Skeletal muscle satellite cell (primary cell): ENCODE results near the gene MAF.

Experiments used
- H3K27me3 ChIP-seq: 2 replicates; pipeline ENCODE4 v1.7.0; 2013; ENCODE audit warnings: low read length; ENCODE audit not compliant: control insufficient read depth, insufficient read depth
- H3K36me3 ChIP-seq: 2 replicates; pipeline ENCODE4 v1.7.0; 2013; ENCODE audit warnings: mild to moderate bottlenecking, control low read depth, low read length; ENCODE audit not compliant: insufficient read depth
- H3K4me1 ChIP-seq: 2 replicates; pipeline ENCODE4 v1.7.0; 2013; ENCODE audit warnings: low read length; ENCODE audit not compliant: control insufficient read depth, insufficient read depth
- H3K4me2 ChIP-seq: 2 replicates; pipeline ENCODE4 v1.7.0; 2013; ENCODE audit warnings: mild to moderate bottlenecking, low read length
- H3K4me3 ChIP-seq: 2 replicates; pipeline ENCODE4 v1.7.0; 2013; ENCODE audit warnings: low read length
- H3K9ac ChIP-seq: 2 replicates; pipeline ENCODE4 v1.7.0; 2013; ENCODE audit warnings: mild to moderate bottlenecking, low read depth, low read length, moderate library complexity
- H3K9me3 ChIP-seq: replicated peaks from 2 replicates; pipeline ENCODE4 v1.7.0; 2013; ENCODE audit warnings: mild to moderate bottlenecking, control low read depth, low read length

Gene MAF

DNA sequence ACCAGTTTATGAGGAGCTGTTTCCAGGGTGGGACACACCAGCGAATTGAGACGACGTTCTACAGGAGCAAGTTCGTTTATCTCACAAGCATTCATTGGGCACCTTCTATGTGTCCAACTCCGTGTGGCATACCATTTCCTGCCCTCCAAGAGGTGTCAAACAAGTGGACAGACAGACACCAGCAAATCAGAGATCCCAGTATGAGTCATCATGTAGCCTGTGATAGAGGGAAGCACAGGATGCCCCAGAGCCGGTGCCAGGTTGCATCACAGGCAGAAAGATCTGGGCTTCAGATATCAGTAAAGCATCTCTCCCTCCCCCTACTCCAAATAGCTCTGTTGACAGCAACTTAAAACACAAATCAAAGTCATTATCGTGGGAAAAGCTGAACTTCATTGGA, 31.8 kb upstream of the MAF start:
- Histone ChIP-seq H3K4me3 (no peak overlapping the region), H3K9ac (no peak overlapping the region), H3K4me1 (peaks cover 9% of the 10 kb centered on the region), H3K9me3 (no peaks in the 10 kb centered on the region), H3K4me2 (no peak overlapping the region), H3K36me3 (no peaks in the 10 kb centered on the region), H3K27me3 (no peaks in the 10 kb centered on the region)

DNA sequence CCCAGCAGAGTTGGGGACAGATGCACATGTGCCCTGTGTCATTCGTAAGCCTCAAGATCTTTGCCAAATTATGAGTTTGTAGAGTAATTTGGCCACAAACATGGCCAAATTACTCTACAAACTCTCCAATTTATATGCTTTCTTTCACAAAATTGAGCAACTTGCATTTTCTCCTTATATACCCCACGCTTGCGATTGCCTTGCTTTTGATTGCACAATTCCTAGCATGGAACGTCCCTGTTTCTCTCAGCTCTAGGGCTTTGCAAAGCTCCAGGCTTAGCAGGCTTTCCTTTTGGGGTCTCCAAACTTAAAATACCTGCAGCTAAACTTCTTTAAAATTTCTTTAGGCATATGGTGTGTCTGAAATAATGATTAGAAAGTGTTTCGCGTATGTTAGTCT, 28.5 kb upstream of the MAF start:
- H3K9me3 ChIP-seq: no peaks in the 10 kb centered on the region
- peaks cover 14% of the 10 kb centered on the region for H3K27me3 ChIP-seq
- no peaks in the 10 kb centered on the region for H3K36me3 ChIP-seq
- peaks cover 9% of the 10 kb centered on the region for H3K4me1 ChIP-seq
- no peak overlapping the region for H3K4me3 ChIP-seq
- H3K9ac ChIP-seq: no peak overlapping the region
- H3K4me2 ChIP-seq: no peak overlapping the region

DNA sequence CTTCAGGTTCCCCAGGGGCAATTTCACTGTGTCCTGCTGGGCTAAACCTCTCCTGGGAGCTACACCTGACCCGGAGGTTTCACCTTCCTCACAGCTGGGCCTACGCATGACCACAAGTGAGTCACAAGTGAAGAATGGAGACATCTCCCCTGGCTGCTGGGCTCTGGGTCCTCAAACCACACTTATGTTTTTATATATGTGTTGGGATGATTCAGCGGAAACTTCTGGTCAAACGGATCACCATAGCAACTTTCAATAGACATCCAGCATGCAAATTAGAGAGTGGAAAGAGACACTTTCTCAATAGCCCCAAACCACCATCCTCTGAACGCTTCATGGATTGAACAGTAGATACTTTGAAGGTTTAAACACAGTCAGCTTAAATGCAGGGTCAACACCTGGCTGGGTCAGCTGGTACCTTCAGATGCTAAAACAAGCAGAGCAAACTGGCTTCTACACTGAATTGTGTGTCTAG, 28.0 kb upstream of the MAF start:
- H3K36me3 ChIP-seq: no peaks in the 10 kb centered on the region
- H3K9ac ChIP-seq: no peak overlapping the region
- peaks cover 17% of the 10 kb centered on the region for H3K27me3 ChIP-seq

DNA sequence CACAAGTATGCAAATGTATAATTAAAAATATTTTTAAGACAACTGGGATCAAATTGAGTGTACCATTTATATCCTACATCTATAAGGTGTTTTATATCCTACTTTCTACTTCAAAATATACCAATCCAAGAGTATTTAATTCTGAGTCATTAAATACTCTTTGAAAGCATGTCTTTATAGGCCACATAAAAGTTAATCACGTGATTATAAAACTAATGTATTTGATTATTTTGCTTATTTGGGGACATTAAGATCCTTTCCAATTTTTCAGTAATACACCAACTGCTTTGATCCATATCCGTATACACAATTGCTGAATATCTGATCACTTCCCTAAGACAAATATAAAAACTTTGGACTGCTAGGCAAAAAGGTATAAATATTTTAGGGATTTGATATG, 26.6 kb upstream of the MAF start:
- Histone ChIP-seq H3K9me3 (no peaks in the 10 kb centered on the region), H3K4me1 (peaks cover 9% of the 10 kb centered on the region), H3K4me3 (no peak overlapping the region), H3K9ac (no peak overlapping the region), H3K36me3 (no peaks in the 10 kb centered on the region), H3K27me3 (peaks cover 29% of the 10 kb centered on the region), H3K4me2 (no peak overlapping the region)

More for the DNA sequence above, 28.0 kb upstream of the MAF start:
- no peaks in the 10 kb centered on the region for H3K9me3 ChIP-seq
- peaks cover 9% of the 10 kb centered on the region for H3K4me1 ChIP-seq
- H3K4me2 ChIP-seq: no peak overlapping the region
- H3K4me3 ChIP-seq: no peak overlapping the region

DNA sequence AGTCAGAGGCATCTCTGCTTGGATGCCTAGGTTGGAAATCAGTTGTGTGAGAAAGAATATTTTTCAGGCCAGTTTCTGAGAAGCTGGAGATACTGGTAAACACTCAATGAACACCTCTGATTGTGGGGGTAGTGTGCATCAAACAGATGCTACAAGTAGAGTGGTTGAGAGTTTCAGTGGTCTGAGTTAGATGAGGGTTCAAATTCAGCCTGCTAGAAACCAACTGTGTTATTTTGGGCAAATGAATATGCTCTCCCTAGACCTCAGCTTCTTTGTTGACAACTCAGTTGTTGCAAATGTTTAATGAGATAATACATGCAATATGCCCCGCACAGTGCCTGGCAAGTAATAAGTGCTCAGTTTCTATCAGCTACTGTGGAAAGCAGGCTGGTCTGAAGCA, 25.2 kb upstream of the MAF start:
- no peak overlapping the region for H3K9ac ChIP-seq
- H3K4me2 ChIP-seq: no peak overlapping the region
- H3K9me3 ChIP-seq: no peaks in the 10 kb centered on the region

DNA sequence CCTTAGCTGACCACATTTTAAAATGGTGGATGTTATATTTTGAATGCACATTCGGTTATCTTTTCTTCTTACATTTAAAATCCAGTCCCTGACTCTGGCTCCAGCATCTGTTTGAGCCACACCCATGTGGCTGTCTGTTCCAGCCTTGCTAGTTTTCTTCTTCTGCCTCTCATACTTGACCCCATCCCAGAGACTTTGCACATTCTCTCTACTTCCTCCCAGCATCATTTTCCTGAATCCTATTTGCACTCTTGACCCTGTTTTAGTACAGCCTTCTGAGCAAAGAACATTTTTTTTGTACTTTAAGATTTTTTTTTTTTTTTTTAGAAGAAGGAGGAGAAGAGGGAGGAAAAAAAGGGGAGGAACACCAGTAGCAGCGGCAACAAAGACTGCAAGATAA, 23.3 kb upstream of the MAF start:
- Histone ChIP-seq H3K36me3 (no peaks in the 10 kb centered on the region), H3K4me3 (no peak overlapping the region), H3K4me2 (no peak overlapping the region), H3K9ac (no peak overlapping the region), H3K4me1 (peaks cover 8% of the 10 kb centered on the region), H3K9me3 (no peaks in the 10 kb centered on the region), H3K27me3 (peaks cover 33% of the 10 kb centered on the region)

More for the DNA sequence above, 25.2 kb upstream of the MAF start:
- no peaks in the 10 kb centered on the region for H3K36me3 ChIP-seq
- H3K4me3 ChIP-seq: no peak overlapping the region
- H3K27me3 ChIP-seq: peaks cover 33% of the 10 kb centered on the region
- peaks cover 9% of the 10 kb centered on the region for H3K4me1 ChIP-seq

DNA sequence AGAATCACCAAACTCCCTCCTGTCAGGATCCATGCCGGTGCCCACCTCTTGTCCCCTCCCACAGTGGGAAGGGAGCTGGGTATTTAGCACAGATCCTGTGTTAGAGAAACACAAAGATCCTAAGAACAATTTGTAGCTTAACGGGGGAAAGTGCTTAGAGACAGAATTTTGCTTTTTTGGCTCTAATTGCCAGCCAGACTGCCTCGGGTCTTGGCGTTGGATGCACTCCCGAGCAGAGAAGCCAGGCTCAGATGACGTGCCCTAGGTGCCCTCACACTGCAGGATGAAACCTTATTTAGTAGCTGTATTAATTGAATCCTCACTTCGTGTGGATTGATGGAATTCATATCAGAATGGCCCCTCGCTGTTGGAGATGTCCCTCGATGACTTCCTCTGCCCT, 22.5 kb upstream of the MAF start:
- H3K36me3 ChIP-seq: no peaks in the 10 kb centered on the region
- no peak overlapping the region for H3K4me2 ChIP-seq
- peaks cover under 1% of the 10 kb centered on the region for H3K4me1 ChIP-seq
- H3K9me3 ChIP-seq: no peaks in the 10 kb centered on the region
- H3K9ac ChIP-seq: no peak overlapping the region
- peaks cover 33% of the 10 kb centered on the region for H3K27me3 ChIP-seq
- no peak overlapping the region for H3K4me3 ChIP-seq

DNA sequence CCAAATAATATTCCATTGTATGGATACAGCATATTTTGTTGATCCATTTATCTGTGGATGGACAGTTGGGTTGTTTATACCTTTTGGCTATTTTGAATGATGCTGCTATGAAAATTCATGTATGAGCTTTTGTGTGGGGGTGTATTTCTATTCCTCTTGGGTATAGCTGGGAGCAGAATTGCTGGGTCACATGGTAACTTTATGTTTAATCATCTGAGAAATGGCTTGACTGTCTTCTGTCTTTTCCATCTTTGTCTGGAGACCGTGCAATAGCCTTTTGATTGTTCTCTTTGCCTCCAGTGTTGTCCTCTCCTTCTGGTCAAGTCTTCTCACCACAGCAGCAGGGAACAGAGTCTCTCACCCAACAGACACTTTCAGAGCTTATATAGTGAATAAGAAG, 20.5 kb upstream of the MAF start:
- Histone ChIP-seq H3K4me3 (no peak overlapping the region), H3K27me3 (peaks cover 28% of the 10 kb centered on the region), H3K4me1 (no peaks in the 10 kb centered on the region), H3K36me3 (no peaks in the 10 kb centered on the region), H3K9me3 (no peaks in the 10 kb centered on the region), H3K4me2 (no peak overlapping the region), H3K9ac (no peak overlapping the region)

DNA sequence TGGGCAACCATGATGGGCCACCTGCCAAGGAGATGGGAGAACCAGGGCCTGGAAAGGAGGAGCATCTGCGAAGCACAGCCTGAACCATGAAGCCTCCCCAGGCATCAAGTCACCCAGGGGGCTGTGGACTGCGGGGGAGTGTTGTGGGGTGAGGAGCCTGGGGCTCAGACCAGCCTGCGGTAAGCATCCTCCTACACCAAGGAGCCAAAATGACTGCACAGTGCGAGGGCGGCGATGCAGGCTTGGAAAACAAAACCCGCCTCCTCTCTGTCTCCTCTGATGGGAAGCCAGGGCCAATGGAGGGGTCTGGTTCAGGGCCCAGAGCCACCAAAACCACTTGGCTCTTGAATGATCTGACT, 18.1 kb upstream of the MAF start:
- Histone ChIP-seq H3K27me3 (peaks cover 18% of the 10 kb centered on the region), H3K9me3 (no peaks in the 10 kb centered on the region), H3K4me1 (no peaks in the 10 kb centered on the region), H3K36me3 (no peaks in the 10 kb centered on the region), H3K9ac (no peak overlapping the region), H3K4me3 (no peak overlapping the region), H3K4me2 (no peak overlapping the region)

DNA sequence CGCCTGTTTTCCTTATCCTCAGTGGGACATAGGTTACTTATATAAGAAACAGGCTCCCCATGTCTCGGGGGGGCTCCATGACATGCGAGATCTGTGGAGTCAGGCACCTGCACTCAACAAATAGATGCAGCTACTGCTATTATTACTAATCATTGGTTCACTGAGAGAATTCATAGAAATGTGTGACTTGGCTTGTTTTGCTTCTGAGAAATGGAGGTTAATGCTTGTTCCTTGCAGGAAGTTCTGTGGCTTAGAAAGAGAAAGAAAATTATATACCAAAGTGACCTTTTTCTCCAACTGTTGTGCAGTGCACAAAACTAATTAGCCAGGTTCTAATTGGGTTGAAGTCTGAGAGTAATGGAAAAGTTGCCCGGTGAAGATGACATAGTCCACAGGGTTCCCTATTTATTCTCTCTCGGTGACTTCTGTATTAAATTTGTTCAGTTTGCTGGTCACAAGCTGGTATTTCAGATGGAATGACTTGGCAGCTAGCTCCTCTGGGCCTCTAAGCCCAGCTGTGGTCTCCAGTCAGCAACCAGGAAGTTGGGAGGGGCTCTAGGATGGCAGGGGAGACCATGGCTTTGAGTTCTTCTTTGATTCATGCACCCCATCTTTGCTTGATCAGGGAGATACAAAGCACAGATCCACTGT, 17.6 kb upstream of the MAF start:
- Histone ChIP-seq H3K4me2 (no peak overlapping the region), H3K4me1 (peaks cover 1% of the 10 kb centered on the region), H3K4me3 (no peak overlapping the region), H3K36me3 (no peaks in the 10 kb centered on the region), H3K9me3 (no peaks in the 10 kb centered on the region), H3K9ac (no peak overlapping the region), H3K27me3 (peaks cover 14% of the 10 kb centered on the region)

DNA sequence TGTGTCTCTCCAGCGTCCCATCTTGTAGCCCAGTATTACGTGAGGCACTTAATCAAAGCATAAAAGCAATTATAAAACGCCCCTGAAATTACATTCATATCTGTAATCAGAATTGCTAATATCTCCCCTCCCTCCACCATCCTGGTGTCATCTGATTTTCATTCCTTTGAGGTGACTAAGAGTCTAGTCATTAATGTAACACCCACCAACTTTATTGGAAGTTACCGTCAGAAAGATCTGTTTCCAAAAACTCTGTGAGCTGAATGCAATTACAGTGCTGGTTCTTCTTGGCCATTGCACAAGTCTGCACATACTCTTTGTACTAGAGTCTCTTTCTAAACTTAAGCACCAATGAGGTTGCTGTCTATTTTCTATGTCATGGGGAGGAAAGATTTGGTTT, 12.5 kb upstream of the MAF start:
- no peaks in the 10 kb centered on the region for H3K36me3 ChIP-seq
- H3K9me3 ChIP-seq: no peaks in the 10 kb centered on the region
- peaks cover 24% of the 10 kb centered on the region for H3K27me3 ChIP-seq
- H3K4me1 ChIP-seq: peaks cover 13% of the 10 kb centered on the region
- H3K9ac ChIP-seq: no peak overlapping the region
- no peak overlapping the region for H3K4me3 ChIP-seq
- H3K4me2 ChIP-seq: no peak overlapping the region

DNA sequence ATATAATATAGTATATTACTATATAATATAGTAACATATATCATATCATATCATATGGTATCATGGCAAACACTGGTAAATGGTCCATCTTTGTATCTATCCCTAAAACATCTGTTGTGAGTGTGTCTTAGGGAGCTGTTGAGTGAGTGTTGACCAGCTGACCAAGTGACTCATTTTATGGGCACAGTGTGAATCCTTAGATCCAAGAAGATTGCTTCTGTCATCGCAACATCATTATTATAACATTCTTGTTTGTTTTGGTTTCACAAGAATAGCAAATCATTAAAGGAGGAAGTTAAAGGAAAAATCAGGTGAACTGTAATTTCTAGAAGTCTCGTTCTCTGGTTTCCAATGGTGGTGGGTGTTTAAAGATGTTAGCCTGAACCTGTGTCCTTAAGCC, 11.7 kb upstream of the MAF start:
- Histone ChIP-seq H3K27me3 (peaks cover 24% of the 10 kb centered on the region), H3K9ac (no peak overlapping the region), H3K4me1 (peaks cover 20% of the 10 kb centered on the region), H3K36me3 (no peaks in the 10 kb centered on the region), H3K4me3 (no peak overlapping the region), H3K4me2 (no peak overlapping the region), H3K9me3 (no peaks in the 10 kb centered on the region)
